GM18861 (cell line): ENCODE measurements around the gene UGT2B7.
"Not testable (repeated sequence)": the region's sequence is repeated elsewhere in the genome, so short reads cannot be mapped to it uniquely, and the experiment has no call there.

Experiments used
- ATAC-seq: cut with Tn5 transposase; IDR thresholded peaks from one replicate; pipeline ENCODE4 v1.9.1; 2021; ENCODE audit not compliant: unreplicated experiment

Gene UGT2B7

DNA sequence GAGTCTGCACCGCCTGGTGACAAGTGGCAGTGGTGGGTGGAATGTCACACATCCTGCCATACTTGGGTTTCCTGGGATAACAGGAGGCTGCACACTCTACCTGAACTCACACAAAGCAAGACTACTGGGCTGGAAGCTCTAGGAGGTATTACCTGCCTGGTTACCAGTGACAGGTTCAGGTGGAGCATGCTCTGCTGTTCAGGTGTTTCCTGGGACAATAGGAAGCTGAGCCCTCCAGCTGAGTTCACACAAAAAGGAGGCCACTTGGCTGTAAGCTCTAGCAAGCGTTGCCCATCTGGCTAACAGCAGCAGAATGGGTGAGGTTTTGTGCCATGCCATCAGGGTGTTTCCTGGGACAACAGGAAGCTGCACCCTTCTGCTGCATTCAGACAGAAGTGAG, 17.4 kb upstream of the UGT2B7 start:
- no peak for ATAC-seq

DNA sequence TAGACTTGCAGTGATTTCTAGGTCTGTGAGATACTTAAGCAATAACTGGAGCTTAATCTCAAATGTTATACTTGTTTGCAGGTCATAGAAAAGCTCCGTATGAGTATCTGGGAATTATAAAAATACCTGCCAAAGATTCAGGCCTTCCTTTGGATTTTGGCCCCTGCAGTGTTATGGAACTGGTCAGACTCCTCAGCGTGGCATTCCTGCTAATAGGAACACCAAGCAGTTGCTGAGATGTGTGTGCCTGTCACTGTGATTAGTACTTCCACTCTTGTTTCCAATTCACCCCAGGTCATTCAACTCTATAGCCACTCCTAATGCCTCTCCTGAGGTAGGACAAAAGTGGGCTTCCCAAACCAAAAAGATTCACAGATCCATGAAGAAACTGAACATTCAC, 7.8 kb upstream of the UGT2B7 start:
- no peak for ATAC-seq

DNA sequence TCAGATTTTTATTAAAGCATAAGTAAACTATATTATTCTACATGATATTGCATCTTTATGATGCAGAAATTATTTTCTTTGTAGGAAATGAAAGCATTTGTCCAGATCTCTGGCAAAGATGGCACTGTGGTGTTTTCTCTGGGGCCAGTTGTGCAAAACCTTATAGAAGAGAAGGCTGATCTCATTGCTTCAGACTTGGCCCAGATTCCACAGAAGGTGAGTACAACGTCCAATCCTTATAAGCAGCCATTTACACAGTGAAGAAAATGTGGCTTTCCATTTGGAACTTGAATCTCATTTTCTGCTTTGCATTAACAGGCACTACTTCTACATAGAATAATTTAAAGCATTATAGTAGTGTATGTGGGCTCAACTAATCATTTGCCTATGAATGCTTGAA, 6.9 kb upstream of the UGT2B7 start:
- ATAC-seq, result no peak

DNA sequence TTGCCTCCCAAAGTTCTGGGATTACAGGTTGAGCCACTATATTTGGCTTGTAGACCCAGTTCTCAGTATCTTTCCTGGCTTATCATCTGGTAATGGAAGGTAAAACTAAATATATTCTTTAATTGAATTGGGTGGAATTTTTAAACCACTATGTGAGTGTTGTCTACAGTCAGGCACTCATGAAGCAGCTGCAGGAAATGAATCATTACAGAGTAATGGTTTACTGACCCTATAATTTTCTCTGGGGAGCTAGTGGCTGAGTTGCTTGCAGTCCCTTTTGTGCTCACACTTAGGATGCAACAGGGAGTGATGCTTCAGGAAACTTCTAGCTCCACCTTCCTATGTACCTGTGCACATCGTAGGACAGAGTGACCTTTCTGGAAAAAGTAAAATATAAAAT, 4.1 kb upstream of the UGT2B7 start:
- ATAC-seq, result no peak

DNA sequence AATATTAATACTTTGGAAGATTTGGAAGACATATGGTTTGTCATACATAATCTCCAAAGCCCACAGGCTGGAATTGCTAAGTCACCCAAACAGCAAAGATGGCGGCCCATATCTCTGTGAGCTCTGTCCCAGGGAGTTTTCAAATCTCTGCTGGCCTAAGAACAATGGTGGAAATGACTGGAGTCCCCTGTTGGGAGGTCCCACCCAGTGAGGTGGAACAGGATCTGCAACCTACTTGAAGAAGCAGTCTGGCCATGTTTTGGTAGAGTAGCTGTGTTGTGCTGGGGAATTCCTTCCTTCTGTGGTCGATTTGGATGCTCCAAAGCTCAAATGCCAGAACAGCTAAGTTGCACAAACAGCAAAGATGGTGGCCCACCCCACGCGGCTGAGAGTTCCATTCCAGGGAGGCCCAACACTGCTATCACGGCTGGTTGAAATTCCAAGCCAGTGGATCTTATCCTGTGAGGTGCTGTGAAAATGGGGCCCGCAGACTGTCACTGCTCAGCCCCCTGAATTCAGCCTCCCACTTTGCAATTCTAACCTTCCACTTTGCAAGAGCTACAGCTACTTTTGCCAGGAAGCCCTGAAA, 3.2 kb upstream of the UGT2B7 start:
- ATAC-seq, result no peak

DNA sequence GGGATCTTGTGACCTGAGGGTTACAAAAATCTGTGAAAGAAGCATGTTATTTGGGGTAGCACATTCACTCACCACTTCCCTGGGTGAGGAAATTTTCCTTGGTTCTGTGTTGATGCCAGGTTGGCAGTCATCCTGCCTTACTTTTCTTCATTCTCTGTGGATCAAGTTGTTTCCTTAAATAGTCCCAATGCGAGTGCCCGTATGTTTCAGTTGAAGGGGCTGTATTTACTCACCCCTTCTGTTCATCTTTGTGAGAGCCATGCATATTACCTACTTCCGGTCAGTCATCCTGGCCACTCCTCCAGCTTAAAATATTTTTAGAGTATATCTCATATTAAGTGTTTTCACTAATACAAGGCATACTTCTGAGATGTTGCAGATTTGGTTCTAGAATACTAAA, 2.6 kb upstream of the UGT2B7 start:
- ATAC-seq, result no peak

DNA sequence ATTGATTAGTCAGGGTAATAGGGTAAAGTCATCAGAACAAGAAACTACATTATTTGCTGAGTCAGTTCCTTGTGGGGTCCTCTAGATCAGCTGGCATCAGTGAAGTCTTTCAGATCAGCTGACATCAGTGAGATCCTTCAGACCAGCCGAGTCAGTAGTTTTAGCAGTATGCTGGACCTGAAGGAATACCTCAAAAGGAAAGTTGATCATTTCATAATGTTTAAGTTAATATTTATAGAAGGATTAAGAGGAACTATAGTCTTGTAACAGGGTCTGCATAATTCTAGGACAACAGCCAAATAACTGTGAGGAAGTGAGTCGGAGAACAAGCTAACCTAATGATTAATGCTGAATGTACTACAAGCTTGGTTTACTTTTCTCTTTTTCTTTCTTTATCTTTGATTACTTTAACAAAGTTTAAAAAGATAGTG, 958 bp upstream of the UGT2B7 start:
- ATAC-seq, result peak; percentile 44

DNA sequence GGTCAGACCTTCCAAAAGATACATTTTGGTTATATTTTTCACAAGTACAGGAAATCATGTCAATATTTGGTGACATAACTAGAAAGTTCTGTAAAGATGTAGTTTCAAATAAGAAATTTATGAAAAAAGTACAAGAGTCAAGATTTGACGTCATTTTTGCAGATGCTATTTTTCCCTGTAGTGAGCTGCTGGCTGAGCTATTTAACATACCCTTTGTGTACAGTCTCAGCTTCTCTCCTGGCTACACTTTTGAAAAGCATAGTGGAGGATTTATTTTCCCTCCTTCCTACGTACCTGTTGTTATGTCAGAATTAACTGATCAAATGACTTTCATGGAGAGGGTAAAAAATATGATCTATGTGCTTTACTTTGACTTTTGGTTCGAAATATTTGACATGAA, 536 bp downstream of the UGT2B7 start:
- no peak for ATAC-seq

DNA sequence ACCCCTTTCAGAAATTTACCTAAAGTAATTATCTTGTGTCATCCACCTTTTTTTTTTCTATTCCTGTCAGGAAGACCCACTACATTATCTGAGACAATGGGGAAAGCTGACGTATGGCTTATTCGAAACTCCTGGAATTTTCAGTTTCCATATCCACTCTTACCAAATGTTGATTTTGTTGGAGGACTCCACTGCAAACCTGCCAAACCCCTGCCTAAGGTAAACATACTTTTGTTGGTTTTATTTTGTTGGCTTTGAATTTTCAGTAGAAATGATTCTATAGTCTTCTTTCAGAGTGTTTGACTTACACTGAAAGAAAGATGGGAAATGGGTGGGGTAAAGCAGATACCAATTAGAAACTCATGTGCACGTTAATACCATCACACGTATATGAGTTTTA, 2.2 kb downstream of the UGT2B7 start:
- no peak for ATAC-seq

DNA sequence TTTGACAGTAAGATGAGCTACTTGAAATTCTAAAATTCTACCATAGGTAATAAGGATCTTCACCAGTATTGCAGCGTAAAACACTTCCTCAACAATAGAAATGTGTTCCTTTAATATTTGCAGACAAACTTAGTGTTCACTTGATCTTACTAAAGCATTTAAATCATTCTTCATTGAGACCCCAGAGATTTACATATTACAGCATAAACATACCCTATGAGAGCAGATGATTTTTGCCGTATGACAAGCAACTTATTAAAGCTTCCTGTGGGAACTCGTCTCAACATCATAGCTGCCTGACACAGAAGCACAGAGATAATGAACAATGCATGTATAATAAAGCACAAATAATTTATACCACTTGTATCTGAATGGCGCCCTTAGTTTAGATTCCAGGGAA, 3.6 kb downstream of the UGT2B7 start:
- no peak for ATAC-seq

DNA sequence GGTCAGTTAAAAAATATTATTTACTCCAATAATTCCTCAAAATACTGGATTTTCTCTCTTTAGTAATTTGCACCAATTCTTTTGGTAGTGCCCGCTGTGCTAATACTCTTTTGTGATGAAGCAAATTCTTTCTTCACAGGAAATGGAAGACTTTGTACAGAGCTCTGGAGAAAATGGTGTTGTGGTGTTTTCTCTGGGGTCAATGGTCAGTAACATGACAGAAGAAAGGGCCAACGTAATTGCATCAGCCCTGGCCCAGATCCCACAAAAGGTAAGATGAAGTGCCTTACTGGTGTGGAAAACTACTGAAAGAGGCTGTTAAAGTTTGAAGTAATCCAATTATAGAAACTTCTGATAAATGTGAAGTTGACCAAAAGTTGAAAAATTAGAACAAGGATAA, 6.4 kb downstream of the UGT2B7 start:
- ATAC-seq, result not testable (repeated sequence)

DNA sequence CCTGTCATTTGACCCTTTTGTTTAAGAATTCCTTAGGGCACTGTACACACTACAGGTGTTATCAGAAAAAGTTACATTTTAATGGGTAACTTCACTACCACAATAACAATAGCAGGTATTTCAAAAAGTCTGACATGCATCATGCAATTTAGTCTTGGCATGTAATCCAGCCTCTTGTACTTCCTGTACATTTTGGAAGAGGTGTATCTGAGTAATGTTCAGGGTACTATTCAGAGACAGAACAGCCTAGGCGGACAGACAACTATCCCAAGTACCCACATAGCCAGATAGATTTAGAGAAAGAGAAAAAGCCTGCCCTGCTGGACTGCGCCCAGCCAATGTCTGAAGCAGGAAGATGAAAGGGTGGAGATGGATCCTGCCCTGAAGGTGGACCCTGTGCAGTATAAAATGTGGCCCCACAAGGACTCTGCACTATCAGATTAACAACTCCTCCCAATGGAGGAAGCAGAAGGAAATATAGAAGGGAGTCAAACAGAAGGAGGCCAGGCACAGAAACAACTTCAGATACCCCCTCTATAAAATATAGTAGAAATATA, 8.5 kb downstream of the UGT2B7 start:
- ATAC-seq, result no peak

DNA sequence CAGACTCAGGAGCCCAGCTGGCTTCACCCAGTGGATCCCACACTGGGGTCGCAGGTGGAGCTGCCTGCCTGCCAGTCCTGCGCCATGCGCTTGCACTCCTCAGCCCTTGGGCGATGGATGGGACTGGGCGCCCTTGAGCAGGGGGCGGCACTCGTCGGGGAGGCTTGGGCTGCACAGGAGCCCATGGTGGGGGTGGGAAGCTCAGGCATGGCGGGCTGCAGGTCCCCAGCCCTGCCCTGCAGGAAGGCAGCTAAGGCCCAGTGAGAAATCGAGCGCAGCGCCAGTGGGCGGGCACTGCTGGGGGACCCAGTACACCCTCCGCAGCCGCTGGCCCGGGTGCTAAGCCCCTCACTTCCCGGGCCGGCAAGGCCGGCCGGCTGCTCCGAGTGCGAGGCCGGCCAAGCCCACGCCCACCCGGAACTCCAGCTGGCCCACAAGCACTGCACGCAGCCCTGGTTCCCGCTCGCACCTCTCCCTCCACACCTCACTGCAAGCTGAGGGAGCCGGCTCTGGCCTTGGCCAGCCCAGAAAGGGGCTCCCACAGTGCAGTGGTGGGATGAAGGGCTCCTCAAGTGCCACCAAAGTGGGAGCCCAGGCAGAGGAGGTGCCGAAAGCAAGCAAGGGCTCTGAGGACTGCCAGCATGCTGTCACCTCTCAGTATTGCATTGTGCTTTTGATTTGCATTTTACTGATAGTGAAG, 19.0 kb downstream of the UGT2B7 start:
- ATAC-seq, result not testable (repeated sequence)

DNA sequence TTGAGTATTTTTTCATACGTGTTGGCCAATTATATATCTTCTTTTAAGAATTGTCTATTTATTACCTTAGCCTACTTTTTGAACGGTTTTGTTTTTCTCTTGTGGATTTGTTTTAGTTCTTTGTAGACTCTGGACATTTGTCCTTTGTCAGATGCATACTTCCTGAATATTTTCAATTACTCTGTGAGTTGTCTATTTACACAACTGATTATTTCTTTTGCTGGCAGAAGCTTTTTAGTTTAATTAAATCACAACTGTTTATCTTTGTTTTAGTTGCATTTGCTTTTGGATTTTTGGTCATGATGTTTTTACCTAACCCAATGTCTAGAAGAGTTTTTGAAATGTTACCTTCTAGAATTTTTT, 19.6 kb downstream of the UGT2B7 start:
- ATAC-seq, result no peak

DNA sequence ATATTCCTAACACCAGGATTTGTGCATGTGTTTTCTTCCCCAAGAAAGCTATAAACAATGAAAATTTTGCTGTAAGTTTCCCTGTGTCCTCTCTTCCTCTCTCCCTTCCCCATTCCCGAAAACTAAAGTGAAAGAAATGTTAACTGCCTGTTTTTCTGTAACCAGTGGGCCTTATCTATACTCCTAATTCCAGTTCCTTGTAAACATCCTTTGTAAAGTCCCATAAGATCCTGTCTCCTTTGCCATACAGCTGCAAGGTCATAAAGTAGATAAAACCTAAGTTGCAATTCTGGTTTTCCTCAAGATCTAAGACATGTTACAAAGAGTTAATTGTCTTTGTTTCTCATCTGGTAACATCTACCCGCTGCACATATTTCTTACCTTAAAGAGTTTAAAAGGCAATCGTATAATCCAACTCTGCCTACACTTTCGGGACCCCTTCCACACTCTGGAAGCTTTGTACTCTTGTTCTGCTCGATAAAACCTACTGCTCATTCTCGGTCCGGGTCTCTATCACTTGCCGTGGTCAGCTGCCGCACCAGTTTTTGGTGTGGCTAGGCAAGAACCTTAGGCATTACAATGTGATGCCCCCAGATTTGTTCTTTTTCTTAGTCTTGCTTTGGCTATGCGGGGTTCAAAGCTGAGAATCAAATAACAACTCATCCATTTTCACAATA, 20.5 kb downstream of the UGT2B7 start:
- ATAC-seq, result no peak

DNA sequence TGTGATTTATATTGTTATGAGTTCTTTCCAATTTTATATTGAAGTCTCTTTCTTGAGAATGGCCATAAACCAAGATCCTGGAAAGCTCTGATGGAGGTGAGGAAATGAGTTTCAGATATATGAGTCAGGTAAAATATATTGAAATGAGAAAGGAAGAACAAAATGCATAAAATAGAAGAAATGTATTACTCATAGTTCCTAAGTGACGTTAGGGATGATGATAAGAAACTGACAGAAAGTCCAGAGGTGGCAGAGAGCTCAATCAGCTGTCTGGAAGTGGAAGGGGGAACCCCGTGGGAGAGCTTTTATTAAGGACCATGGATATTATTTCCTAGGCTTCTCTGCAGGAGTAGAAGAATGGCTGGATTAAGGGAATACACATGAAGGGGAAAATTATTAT, 24.6 kb downstream of the UGT2B7 start:
- ATAC-seq, result no peak

DNA sequence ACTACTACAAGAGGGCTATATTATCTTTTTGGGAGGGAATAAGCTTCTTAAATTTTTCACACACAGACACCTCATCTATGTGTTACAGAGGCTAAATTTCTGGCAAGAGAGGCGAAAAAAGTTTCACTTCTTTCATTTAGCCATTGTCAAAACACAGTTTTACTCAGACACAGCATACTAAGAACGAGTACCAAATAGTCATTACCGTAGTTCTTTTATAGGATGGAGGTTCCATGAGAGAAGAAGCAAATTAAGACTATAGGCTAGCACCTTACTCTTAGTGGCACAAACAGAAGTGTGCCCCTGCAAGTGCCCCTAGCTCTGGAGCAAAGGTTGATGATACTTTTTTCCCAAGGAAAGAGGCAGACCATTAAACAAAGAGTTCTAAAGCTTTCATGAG, 26.2 kb downstream of the UGT2B7 start:
- ATAC-seq, result no peak

DNA sequence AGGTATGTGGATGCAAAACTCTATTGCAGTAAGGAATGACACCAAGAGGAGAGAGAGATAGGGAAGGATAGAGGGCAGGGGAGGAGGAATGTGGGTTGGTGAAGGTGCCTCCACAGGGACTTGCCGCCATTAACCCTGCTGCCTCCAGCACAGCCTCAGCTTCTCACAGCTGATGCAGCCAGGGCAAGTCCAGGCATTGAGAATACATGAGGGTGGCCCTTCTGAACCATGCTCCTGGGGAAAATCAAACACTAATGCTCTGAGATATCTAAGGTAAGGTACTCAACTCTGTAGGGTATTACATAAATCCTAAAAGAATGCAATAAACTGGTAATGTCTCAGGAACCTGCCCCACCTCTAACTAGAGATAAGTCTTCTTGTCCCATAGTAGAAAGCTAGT, 28.7 kb downstream of the UGT2B7 start:
- ATAC-seq, result no peak

DNA sequence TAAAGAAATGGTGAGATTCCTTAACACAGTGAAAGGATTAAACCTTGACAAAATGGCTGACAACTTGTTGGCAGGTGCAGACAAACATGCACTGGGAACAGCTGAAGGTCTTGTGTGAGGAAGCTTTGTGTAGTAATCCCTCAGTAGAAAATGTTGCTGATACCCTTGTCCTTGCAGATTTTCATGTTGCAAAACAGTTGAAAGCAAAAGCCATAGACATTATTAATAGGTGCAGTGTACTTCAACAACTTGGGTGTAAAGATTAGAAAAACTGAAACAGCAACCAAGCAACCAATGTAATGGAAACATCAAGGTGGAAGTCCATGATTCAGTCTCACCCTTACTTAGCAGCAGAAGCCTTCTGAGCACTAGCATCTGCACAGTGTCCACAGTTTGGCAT, 29.8 kb downstream of the UGT2B7 start:
- ATAC-seq, result no peak

DNA sequence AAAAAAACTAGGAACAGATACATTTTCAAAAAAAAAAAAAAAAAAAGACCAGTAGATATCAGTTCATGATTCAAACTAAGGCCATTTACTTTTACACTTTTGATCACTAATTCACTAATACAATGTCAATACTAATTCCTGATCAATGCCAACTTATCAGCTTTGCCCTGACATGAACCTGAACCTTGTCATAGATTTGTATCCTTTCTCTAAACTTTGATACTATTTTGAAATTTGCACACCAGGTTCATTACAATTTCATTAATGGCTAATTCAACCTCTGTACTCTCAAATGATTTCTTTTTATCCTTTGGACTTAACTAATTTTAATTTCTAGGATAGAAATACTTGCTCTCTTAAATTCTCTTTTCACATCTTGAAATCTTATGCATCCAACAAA, 37.7 kb downstream of the UGT2B7 start:
- ATAC-seq, result no peak

DNA sequence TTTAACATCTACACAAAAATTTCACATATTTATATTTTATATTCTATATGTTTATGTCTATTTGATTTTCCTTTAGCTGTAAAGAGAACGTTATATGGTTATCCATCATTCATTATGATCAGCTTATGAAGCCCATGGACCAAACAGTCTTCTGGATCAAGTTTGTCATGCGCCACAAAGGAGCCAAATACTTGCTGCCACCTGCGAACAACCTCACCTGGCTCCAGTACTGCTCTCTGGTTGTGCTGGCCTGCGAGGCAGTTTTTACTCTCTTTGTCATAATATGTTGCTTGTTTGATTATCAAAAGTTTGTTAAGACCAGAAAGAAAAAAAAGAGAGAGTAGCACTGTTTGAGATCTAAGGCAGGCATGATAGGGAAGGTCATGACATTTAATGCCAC, 38.2 kb downstream of the UGT2B7 start:
- ATAC-seq, result no peak

DNA sequence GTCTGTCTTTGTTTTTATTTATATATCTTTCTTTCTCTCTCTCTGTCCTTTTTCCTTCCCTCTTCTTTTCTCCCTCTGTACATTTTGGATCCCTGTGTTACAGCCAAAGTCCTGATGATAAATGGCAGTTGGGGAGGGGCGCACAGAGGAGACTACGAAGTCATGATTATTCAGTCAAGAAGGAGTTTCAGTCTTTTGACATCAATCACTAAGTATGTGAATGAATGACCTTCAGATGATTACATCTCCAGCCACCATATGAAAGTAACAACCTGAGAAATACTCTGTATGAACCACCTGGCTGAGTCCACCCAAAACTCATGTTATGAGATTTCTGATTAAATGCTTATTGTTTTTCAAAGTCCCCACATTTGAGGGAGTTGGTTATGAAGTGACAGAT, 45.0 kb downstream of the UGT2B7 start:
- no peak for ATAC-seq
